Skin epidermis (tissue), 12 donors: ENCODE results near the gene MBNL2.

ENCODE experiments used
- H3K27ac ChIP-seq, 21 experiments: fragments of 200-600 bp; sonication (generic) in 11 of 21; one replicate each; pipeline ENCODE4 v1.5.0; 2020; ENCODE audit warnings: mild to moderate bottlenecking in 3 of 21, inconsistent platforms in 2 of 21, moderate library complexity in 2 of 21
- H3K4me3 ChIP-seq, 7 experiments: fragments of 200-600 bp; sonication (generic) in 2 of 7; one replicate each; pipeline ENCODE4 v1.5.0; 2020; ENCODE audit warnings: inconsistent platforms in 2 of 7, mild to moderate bottlenecking in 2 of 7, moderate library complexity in 1 of 7

The MBNL2 gene

DNA sequence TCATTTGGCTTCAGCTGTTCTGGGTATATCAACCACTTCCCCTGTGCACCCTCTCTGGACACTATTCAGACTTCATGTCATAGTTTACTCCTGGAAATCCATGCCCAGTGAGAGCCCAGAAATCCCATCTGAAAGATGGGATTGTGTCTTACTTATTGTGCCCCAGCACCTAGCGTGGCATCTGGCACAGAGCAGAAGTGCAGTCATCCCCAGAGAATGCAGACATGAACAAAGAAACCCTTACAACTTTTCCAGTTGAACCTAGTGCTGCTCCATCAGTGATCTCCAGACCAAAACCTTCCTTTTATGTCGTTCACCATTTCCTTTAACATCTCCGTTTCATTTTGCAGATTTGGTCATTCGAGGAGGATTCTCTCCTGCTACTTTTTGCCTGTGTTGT is 60.6 kb downstream of the MBNL2 start:
- Histone ChIP-seq H3K27ac (peak overlapping the region in 1 of 21 experiments; percentile 5), H3K4me3 (no peak overlapping the region)

DNA sequence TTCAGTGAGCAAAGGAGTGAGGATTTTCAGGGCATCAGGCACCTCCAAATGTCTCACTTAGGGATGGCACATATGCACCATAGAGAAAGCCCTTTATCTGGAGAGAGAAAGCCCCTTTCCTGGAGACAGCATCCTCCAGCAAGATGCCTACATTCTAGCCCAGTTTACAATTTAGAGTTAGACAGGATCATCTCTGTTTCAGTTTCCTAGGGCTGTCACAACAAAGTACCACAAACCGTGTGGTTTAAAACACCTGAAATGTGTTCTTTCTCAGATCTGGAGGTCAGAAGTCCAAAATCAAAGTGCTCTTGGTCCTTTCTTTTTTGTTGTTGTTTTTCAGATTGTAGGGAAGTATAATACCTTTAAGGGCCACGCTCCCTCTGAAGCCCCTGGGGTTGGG is 61.8 kb downstream of the MBNL2 start:
- Histone ChIP-seq H3K27ac (peak overlapping the region in 3 of 21 experiments; percentile 8 to 55 (median 38)), H3K4me3 (no peak overlapping the region)

DNA sequence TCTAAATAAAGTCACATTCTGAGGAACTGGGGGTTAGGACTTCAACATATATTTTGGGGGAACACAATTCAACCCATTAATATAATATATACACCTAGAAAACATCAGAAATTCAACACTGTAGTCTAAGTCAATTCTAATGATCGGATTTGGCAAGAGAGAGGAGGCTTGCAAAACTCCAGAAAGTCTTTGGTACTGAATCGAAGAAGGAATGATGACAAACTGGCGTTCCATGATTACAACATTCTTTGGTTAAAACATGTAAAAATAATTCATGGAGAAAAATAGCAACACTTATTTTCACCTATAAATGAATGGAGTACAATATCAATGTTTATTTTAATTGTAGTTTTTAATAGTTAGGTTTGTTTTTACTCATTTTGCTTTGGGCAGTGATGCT is 62.4 kb downstream of the MBNL2 start:
- H3K27ac ChIP-seq, result peak overlapping the region in 2 of 21 experiments; percentile 8 to 55
- H3K4me3 ChIP-seq, result no peak overlapping the region

DNA sequence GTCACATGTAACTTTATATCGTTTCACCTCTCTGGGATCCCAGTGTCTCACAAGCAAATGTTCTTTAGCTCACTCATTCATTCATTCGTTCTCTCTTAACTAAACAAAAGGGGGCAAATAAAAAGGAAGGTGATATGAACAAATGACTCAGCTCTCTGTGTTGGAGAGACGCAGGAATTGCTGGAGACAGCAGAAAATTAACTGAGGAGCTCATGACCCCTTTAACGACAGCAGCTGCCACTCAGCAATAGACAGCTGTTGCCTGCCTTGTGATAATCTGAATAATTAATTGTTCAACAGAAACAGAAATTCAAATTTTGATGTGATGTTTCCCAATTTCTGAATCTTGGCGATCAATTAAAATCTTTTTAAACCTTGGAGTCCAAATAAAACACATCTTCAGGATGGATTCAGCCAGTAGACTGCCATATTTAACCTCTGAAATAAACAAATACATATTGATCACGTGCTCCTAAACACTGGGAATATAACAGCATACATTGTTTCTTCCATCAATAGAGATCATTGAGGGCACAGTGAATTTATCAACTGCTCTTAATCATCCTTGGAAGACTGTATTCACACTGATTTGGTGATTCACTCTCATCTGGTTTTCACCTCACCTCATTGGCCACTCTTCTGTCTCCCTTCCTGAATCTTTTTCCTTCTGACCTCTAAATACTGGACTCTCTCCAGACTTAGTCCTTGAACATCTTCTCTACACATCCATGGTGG is 63.3 kb downstream of the MBNL2 start:
- H3K27ac ChIP-seq, result no peak overlapping the region
- no peak overlapping the region for H3K4me3 ChIP-seq

DNA sequence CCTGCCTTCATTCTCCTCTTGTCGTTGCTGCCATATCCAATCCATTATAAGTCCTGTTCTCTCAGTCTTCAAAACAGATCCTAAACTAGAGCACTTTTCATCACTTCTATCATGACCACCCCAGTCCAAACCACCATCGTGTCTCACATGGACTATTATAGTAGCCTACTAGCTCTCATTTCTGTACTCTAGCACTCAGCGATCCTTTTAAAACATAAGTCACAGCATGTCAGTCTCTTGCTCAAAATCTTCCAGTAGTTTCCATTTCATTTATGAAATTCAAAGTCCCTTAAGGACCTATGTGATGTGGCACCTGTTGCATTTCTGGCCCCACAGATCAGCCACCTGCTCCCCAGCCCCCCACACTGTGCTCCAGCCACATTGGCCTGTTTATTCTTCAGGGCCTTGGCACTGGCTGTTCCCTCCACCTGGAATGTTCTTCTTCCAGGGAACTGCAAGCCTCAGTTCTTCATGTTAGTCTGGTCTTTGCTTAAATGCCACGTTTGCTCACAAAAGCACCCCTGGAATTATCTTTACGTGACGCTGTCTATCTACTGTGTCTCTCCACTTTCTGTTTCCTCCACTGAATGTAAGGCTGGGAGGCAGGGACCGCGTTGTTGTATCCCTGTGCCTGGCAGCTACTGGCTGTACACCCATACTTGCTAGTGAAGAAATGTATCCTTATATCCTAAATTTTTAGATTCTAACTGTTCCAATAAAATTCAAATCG is 64.3 kb downstream of the MBNL2 start:
- Histone ChIP-seq H3K27ac (peak overlapping the region in 3 of 21 experiments; percentile 10 to 23 (median 19)), H3K4me3 (no peak overlapping the region)

DNA sequence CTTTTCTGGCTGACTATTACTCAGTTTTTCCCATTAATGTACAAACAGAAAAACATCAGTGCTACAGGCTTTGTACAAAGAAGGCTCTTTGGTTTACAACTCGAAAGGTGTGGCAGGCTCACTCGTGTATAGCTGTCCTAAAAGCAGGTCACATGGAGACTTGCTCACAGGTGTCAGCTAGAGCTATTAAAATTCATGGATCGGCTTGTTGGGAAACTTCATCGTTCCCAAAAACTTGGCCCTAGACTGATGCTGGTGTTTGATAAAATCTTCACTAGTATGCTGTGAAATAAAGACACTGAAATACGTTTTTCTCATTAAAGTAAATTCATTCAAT is 64.9 kb downstream of the MBNL2 start:
- H3K4me3 ChIP-seq, result no peak overlapping the region
- peak overlapping the region in 1 of 21 experiments; percentile 23 for H3K27ac ChIP-seq

DNA sequence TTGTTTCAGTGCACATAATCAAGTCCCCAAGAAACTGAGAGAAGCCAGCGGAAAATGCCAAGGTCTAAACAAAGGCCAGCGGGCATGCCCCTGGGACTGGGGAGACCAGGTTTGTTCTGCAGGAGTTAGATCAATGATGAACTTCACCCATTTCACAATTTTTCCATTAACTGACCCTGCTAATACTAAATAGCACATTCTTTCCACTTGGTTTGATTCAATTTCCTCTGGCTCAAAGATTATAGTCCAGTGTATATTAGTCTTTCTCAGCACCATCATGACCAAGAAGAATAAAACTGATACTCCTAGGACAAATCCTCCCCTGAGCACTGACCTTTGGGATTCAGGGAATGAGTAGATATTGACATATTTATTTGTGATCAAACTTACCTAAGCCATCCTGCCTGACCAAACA is 66.4 kb downstream of the MBNL2 start:
- Histone ChIP-seq H3K27ac (no peak overlapping the region), H3K4me3 (no peak overlapping the region)

DNA sequence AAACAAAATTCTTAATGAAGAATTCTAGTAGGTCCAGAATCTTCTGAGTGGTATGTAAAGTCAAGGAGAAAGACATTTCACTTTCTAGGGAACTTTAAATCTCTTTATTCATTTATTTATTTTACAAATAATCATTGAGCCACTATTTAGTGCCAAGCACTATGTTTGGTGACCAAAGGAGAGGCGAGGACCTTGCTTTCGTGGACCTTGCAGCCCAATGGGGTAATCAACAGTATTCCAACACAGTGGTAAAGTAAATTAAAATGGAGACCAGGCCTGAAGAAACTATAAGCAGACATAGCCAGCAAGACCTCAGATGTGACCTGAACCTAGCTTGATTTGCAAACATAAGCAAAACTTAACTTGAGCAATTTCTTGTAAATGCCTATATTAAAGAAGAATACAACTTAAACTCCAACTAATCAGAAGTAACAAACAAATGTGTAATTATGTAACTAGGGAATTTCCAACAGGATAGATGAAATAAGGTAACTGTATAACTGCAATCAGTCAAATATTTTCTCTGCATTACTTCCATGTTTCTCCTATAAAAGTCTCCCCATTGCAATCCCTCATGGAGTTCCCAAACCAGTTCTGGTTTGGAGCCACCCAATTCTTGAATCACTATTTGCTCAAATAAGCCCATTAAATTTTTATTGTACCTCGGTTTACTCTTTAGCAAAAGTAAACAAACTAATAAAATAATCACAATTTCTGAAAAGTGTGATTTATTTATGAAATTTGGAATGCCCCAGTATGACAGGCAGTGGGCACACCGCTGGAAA is 67.6 kb downstream of the MBNL2 start:
- no peak overlapping the region for H3K4me3 ChIP-seq
- H3K27ac ChIP-seq, result no peak overlapping the region

DNA sequence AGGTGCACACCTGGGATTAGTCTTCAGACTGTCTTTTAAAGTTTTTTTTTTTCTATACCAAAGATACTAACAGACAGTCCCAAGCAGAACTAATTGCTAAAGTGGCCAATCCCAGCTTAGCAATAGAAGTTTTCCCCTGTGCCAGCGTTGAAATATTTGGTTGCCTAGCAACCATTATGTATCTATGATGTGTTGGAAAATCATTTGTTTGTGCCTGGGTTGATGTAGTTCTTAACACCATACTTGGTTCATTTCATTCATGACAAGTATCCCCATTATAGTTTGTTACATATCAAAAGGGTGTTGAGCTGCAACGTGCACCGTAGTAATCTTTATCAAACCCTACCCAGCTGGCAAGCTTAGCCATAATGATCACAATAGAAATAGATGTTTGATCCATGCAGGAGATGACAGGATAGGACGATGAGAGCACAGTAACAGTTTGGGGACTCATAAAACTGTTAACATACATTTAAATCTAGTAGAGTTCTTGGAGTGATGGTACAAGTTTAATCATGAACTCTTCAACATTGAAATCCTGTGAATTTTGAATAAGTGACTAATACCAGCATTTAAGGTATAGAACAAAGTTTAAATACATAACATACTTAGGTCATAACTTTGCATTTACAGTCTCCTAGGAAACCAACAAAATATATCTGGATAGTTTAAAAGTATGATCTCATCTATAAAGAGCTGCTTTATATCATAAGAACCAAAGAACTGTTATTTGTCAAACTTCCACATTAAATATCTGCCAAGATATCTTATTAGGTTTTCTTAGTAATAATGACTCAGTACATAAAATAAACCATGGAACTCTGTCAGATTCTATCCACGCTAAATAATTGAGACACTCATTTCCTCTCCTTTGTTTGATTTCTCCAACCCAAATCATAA is 73.4 kb downstream of the MBNL2 start:
- H3K27ac ChIP-seq, result peak overlapping the region in 7 of 21 experiments; percentile 3 to 52 (median 49)
- H3K4me3 ChIP-seq, result no peak overlapping the region

DNA sequence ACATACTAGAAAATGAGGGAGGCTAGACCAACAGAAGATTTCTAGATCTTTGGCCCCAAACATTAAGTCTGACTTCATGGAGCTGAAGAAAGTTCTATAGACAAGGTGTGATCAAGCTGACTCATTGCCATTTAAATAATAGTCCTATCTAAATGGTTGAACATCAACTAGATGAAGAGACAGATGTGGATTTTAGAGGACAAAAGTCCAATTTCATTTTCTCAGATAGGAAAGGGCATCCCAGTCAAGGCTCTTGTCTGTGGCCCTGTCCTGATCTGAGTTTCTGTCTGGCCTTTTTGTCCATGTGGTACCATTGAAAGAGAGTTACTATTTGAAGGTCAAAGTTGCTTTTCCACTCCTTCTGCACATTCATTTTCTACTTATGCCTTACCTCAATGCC is 74.6 kb downstream of the MBNL2 start:
- peak overlapping the region in 1 of 21 experiments; percentile 20 for H3K27ac ChIP-seq
- no peak overlapping the region for H3K4me3 ChIP-seq

DNA sequence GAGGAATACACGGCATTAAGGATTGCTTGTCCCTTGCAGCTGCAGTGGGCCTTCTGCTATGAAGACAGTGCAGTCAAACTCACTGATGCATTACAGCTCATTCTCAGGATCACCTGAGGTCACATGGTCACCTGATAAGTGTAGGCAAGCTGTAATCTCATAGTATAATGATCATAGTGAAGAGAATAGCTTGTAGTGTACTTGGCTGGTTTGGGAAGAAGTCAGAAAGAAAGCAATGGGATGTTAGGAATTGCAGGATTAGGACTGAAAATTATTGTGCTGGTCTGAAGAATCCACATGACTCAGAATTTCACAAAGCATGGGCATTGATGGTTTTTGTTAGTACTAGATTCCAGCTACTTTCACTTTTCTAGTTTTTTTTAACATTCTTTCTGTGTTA is 76.7 kb downstream of the MBNL2 start:
- Histone ChIP-seq H3K4me3 (no peak overlapping the region), H3K27ac (no peak overlapping the region)

DNA sequence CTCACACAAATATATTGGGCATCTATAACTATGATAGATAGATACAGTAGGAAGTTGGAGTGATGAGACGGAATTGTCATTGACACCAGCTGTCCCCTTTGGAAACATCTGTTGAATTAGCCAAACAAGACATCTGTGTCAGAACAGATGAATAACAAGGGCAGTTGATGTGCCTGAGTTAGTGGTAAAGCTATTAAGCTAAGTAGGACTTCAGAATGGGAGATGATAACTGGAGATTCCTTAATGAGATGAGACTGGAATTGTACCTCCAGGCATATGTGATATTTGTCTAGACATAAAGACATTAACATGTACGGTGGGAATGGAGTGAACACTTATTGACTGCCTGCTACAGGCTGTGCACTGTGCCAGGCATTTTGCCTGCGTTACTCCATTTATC is 78.7 kb downstream of the MBNL2 start:
- H3K27ac ChIP-seq, result no peak overlapping the region

DNA sequence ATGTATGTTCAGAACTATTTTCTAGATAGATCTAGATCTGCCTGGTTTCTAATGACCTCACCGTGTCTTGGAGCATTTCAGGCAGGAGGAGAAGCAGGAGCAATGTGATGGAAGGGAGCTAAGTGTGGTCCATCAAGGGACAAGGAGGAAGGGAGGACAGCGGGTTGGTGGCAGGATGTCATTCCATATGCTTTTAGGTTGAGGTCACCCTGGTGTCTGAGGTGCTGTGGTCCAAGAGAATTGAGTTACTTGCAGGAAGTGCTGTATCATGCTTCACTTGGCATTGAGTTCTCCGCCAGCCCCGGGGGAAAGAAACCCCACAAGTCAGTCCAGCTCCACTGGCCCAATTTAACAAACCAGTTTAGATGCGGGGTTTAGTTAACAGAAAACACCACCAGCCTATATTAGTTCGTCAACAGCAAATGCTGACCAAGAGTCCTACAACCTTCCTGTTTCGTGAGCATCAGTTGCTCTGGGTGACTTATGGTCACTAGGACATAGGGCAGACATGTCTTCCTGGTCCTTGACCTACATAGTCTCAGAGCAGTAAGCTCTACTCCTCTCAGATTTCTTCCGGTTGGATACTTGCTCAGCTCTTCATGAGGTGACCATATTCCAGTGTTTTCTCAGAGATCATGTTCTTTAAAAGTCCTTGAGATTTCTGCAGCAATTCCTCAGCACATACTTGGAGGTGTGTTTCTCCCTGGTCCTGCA is 79.4 kb downstream of the MBNL2 start:
- Histone ChIP-seq H3K4me3 (no peak overlapping the region), H3K27ac (peak overlapping the region in 1 of 21 experiments; percentile 29)

More for the DNA sequence above, 78.7 kb downstream of the MBNL2 start:
- no peak overlapping the region for H3K4me3 ChIP-seq

DNA sequence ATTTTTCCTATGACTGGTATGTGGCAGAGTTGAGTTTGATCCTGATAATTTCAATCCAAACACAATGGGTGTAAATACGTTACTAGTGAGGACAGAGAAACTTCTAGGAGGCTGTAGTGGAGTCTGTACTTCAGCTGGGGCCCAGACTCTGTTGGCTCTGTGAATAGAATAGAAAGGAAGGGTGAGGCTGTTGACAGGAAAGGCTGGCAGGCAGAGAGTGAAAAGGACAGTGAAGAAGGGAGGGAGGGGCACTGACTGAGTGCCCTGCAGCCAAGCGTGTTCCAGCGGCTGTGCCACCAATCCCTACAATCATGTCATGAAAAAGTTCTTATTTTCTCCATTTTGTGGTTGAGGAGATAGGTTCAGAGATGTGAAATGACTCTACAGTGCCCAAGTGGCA is 80.5 kb downstream of the MBNL2 start:
- peak overlapping the region in 4 of 21 experiments; percentile 2 to 42 (median 24) for H3K27ac ChIP-seq

DNA sequence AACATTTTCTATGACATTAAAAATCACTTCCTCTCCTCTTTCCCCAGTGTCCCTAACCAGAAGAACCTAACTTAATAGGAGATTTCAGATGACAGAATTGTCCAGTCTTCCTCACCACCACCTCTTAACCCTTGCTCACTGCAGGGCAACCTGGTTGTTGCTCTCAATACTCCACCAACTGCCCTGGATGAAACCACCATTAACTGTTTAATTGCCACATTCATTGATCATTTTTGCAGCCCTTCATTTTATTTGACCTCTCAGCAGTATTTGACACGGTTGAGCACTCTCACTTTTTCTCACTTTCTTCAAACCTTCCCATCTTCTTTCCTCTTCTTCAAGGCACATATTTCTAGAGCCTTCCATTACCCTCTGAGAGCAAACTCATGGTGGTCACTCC is 84.0 kb downstream of the MBNL2 start:
- Histone ChIP-seq H3K27ac (peak overlapping the region in 1 of 21 experiments; percentile 22), H3K4me3 (no peak overlapping the region)

More for the DNA sequence above, 80.5 kb downstream of the MBNL2 start:
- H3K4me3 ChIP-seq, result no peak overlapping the region

DNA sequence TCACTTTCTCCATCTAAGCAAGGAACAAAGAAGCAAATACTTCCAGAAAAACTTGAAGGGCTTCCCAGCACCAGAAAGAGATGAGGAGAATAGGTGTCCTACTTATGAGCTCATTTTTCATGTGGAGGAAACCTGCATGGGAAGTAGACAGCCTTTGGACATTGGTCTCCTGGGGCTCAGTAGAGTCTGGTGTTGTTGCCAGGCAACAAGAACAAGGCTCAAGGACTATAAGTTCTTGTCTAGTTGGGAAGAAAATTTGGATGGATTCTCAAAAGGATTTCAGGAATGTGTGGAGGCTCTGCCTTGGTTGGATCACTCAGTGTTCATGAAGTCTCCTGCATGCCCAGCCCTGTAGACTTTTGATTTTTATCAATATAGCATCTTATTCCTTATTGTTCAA is 84.5 kb downstream of the MBNL2 start:
- Histone ChIP-seq H3K27ac (no peak overlapping the region), H3K4me3 (no peak overlapping the region)

DNA sequence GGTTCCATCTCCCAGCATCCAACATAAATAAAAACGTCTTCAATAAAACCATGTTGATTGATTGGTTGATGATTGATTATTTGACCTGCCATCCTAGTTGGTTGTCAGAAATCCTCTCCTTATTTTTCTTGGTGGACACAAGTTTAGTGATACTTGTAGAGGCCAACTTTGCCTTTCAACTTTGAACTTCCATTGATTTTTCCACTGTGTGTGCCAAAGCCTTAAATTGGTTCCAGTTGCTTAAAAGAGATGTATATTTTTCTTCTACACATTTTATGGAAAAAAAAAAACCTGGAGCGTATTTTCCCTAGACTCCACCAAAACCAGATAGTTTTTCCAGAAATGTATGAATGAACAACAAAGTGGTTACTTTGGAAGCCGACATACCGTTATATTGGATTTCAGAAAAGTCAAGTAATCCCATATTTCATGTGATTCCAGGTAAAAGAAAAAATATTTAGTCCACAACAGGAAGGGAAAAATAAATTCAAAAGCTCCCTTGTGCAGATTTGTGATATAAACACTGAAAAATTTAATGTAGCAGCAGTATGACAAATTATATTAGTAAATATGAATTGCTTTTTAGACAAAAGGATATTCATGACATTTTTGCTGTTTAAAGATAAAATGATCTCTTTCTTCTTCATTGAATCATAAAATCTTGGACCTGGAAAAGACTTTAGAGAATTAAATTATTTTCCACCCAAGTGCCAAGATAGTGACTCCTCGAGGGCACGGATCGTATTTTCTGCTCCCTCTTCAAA is 85.2 kb downstream of the MBNL2 start:
- peak overlapping the region in 1 of 21 experiments; percentile 26 for H3K27ac ChIP-seq
- H3K4me3 ChIP-seq, result no peak overlapping the region
